Prostate gland (tissue), 2 donors: ENCODE data around the gene BOLL. TPM values are rescaled to one million over a fixed set of nuclear protein-coding genes. Genes with fewer than 3 reads are reported as not detected.
"Not testable (repeated sequence)": the region's sequence is repeated elsewhere in the genome, so short reads cannot be mapped to it uniquely, and the experiment has no call there.

ENCODE experiments used
- DNase-seq: peaks from one replicate; pipeline ENCODE4 v3.0.0-alpha.2; 2019; ENCODE audit warnings: low spot score
- H3K27ac ChIP-seq, 2 donors: fragments of 200-600 bp; sonication (generic); 2 replicates each; pipeline ENCODE4 v1.5.1; 2017 to 2019
- H3K27me3 ChIP-seq: fragments of 200-600 bp; sonication (generic); replicated peaks from 2 replicates; pipeline ENCODE4 v1.5.1; 2019; ENCODE audit not compliant: insufficient read depth
- H3K36me3 ChIP-seq, 2 donors: fragments of 200-600 bp; sonication (generic); 1 replicate in 1 of 2; 2 replicates in 1 of 2; pipeline versions ENCODE4 v1.5.1 to v1.8.1; 2017 to 2019
- H3K4me1 ChIP-seq: fragments of 200-600 bp; sonication (generic); replicated peaks from 2 replicates; pipeline ENCODE4 v1.5.1; 2019
- H3K4me3 ChIP-seq, 2 donors: fragments of 200-600 bp; sonication (generic); 2 replicates each; pipeline ENCODE4 v1.5.1; 2017 to 2019
- H3K9me3 ChIP-seq: fragments of 200-600 bp; sonication (generic); 2 replicates; pipeline ENCODE4 v1.5.1; 2017
- POLR2A ChIP-seq: fragments of 450-650 bp; IDR thresholded peaks from one replicate; pipeline ENCODE4 v1.6.1; 2016; ENCODE audit warnings: antibody characterized with exemption, mild to moderate bottlenecking
- POLR2AphosphoS5 ChIP-seq: sonication (generic); formaldehyde crosslinking; IDR thresholded peaks from one replicate; pipeline ENCODE4 v1.6.1; 2017; ENCODE audit warnings: antibody characterized with exemption
- WGBS: methylation state at CpG from one replicate; pipeline ENCODE4 v1.1.5; 2018; 5-methylcytosine and 5-hydroxymethylcytosine counted together
- intact Hi-C: fragments of 100-400 bp; cut with DNase I; formaldehyde crosslinking; loops from one replicate; pipeline ENCODE4 v1.14.2; 2022
- total RNA-seq, 2 donors: library from RNA; depleted of rRNA; stranded (reverse); fragments of >200 nt; gene quantifications; one replicate each; pipeline ENCODE4 v1.1.0, GENCODE V29; 2016
- TF ChIP-seq, protein P1 (sequence below), 4 experiments: fragments of 200-600 bp in 2 of 4; fragments of 450-650 bp in 2 of 4; sonication (generic) in 2 of 4; IDR thresholded peaks; 1 replicate in 3 of 4; 2 replicates in 1 of 4; pipeline ENCODE4 v1.5.1; 2016 to 2019; ENCODE audit warnings: antibody characterized with exemption in 4 of 4, mild to moderate bottlenecking in 2 of 4, moderate library complexity in 2 of 4

The BOLL gene
- total RNA-seq, 2 donors from 2014 or later = 13.9 TPM; not detected in 1

DNA sequence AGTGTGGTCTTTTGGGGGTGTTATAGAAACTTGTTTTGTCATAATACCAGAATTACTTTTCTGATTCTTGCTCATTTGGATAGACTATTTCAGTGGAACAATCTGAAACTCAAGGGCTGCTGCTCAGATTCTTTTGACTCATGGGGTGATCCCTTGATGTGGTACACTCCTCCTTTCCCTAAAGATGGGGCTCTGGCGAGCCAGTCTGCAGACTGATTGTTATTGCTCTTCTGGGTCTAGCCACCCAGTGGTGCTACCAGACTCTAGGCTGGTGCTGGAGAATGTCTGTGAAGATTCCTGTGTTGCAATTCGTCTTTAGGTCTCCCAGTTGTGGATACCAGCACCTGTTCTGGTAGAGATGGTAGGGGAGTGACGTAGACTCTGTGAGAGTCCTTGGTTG, 84.2 kb downstream of the BOLL start:
- no peak for DNase-seq
- 96% methylated on average over 3 of the region's 3 CpGs for WGBS
- H3K27ac ChIP-seq = no peak overlapping the region
- H3K36me3 ChIP-seq = no peaks in the 10 kb centered on the region
- no peaks in the 10 kb centered on the region for H3K9me3 ChIP-seq
- TF ChIP-seq POLR2AphosphoS5 (no peak), POLR2A (no peak)
- TF ChIP-seq, protein P1, sequence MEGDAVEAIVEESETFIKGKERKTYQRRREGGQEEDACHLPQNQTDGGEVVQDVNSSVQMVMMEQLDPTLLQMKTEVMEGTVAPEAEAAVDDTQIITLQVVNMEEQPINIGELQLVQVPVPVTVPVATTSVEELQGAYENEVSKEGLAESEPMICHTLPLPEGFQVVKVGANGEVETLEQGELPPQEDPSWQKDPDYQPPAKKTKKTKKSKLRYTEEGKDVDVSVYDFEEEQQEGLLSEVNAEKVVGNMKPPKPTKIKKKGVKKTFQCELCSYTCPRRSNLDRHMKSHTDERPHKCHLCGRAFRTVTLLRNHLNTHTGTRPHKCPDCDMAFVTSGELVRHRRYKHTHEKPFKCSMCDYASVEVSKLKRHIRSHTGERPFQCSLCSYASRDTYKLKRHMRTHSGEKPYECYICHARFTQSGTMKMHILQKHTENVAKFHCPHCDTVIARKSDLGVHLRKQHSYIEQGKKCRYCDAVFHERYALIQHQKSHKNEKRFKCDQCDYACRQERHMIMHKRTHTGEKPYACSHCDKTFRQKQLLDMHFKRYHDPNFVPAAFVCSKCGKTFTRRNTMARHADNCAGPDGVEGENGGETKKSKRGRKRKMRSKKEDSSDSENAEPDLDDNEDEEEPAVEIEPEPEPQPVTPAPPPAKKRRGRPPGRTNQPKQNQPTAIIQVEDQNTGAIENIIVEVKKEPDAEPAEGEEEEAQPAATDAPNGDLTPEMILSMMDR (IDR thresholded peaks at IDR 0.05) = no peak
- H3K4me1 ChIP-seq = no peaks in the 10 kb centered on the region
- no peak overlapping the region for H3K4me3 ChIP-seq
- intact Hi-C loops = loop anchor here (10.0 kb wide), 3 partner anchors 206 to 594 kb away; partner anchors contain the start of genes COQ10B and HSPD1
- H3K27me3 ChIP-seq = no peaks in the 10 kb centered on the region

DNA sequence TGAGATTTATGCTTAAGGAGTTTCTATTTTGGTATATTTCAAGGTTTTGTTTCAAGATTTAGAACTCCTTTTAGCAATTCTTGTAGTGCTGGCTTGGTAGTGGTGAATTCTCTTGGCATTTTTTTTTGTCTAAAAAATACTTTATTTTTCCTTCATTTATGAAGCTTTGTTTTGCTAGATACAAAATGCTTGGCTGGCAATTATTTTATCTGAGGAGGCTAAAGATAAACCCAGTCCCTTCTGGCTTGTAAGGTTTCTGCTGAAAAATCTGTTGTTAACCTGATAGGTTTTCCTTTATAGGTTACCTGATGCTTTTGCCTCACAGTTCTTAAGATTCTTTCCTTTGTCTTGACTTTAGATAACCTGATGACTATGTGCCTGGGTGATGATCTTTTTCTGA, 85.4 kb downstream of the BOLL start:
- not testable (repeated sequence) for DNase-seq, H3K27me3 ChIP-seq, H3K27ac ChIP-seq, H3K4me1 ChIP-seq, H3K4me3 ChIP-seq, H3K36me3 ChIP-seq, H3K9me3 ChIP-seq
- intact Hi-C loops = loop anchor here (10.0 kb wide), 3 partner anchors 205 to 595 kb away; partner anchors contain the start of genes COQ10B and HSPD1

DNA sequence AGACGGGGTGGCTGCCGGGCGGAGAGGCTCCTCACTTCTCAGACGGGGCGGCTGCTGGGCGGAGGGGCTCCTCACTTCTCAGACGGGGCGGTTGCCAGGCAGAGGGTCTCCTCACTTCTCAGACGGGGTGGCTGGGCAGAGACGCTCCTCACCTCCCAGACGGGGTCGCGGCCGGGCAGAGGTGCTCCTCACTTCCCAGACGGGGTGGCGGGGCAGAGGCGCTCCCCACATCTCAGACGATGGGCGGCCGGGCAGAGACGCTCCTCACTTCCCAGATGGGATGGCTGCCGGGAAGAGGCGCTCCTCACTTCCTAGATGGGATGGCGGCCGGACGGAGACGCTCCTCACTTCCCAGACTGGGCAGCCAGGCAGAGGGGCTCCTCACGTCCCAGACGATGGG, 88.5 kb downstream of the BOLL start:
- H3K9me3 ChIP-seq, DNase-seq, H3K27ac ChIP-seq, intact Hi-C loops, H3K4me1 ChIP-seq, H3K36me3 ChIP-seq, H3K27me3 ChIP-seq, H3K4me3 ChIP-seq: not testable (repeated sequence)
- WGBS = 96% methylated on average over 15 of the region's 29 CpGs

DNA sequence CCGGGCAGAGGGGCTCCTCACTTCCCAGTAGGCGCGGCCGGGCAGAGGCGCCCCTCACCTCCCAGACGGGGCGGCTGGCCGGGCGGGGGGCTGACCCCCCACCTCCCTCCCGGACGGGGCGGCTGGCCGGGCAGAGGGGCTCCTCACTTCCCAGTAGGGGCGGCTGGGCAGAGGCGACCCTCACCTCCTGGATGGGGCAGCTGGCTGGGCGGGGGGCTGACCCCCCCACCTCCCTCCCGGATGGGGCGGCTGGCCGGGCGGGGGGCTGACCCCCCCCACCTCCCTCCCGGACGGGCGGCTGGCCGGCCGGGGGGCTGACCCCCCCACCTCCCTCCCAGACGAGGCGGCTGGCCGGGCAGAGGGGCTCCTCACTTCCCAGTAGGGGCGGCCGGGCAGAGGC, 89.1 kb downstream of the BOLL start:
- DNase-seq, H3K4me1 ChIP-seq, H3K9me3 ChIP-seq, H3K27ac ChIP-seq, H3K27me3 ChIP-seq, H3K36me3 ChIP-seq, intact Hi-C loops, H3K4me3 ChIP-seq: not testable (repeated sequence)
- WGBS = 100% methylated on average over 16 of the region's 30 CpGs

DNA sequence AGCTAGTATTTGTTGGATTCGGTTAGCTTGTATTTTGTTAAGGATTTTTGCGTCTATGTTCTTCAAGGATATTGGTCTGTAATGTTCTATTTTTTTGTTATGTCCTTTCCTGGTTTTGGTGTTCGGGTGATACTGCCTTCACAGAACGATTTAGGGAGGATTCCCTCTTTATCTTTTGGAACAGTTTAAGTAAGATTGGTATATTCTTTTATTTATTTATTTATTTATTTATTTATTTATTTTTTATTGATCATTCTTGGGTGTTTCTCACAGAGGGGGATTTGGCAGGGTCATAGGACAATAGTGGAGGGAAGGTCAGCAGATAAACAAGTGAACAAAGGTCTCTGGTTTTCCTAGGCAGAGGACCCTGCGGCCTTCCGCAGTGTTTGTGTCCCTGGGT, 89.9 kb downstream of the BOLL start:
- H3K27ac ChIP-seq, H3K4me3 ChIP-seq, H3K4me1 ChIP-seq, H3K36me3 ChIP-seq, intact Hi-C loops, H3K27me3 ChIP-seq, H3K9me3 ChIP-seq, DNase-seq: not testable (repeated sequence)
- 95% methylated on average over 4 of the region's 6 CpGs for WGBS

DNA sequence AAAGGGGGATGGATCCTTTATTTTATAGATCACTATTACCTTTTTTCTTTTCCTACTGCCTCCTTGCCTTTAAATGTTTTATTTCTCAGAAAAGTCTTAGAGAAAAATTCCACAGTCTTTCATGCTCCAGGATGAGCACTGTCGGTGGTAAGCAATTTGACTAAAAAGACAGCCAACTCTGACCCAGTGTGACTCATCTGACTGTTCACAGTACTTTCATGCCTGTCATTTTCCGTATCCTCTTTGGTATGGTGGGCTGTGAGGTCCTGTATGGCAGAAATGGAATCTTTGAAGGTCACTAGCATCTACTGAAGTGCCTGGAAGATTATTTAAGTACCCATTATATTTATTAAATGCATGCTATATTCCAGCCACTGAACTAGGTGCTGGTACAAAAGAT, 107.6 kb downstream of the BOLL start:
- intact Hi-C loops = no loop called here
- H3K27me3 ChIP-seq = no peaks in the 10 kb centered on the region
- TF ChIP-seq POLR2A = no peak
- no peak for TF ChIP-seq POLR2AphosphoS5
- TF ChIP-seq, protein P1 (IDR thresholded peaks at IDR 0.05) = no peak
- H3K27ac ChIP-seq = no peak overlapping the region
- no peaks in the 10 kb centered on the region for H3K9me3 ChIP-seq
- H3K4me1 ChIP-seq = no peaks in the 10 kb centered on the region
- H3K36me3 ChIP-seq = no peaks in the 10 kb centered on the region
- no peak overlapping the region for H3K4me3 ChIP-seq
- DNase-seq = no peak
- WGBS = 75% methylated on average over 2 of the region's 2 CpGs

DNA sequence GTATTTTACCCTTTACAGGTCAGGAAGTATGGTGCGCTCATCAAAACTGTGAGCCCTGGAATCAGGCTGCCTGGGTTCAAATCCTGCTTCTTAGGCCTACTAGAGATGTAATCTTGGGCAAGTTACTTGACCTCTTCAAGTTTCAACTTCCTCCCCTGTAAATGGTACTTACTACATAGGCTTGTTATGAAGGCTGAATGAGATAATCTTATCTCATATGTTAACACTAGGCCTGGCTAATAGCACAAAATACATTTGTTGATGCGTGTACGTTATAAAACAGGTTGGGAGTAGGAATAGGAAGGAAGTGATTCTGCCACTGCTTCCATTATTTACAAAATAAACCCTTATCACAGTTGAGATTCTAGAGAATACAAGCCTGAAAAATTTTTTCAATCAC, 108.1 kb downstream of the BOLL start:
- no peaks in the 10 kb centered on the region for H3K4me1 ChIP-seq
- no peaks in the 10 kb centered on the region for H3K27me3 ChIP-seq
- no peak overlapping the region for H3K27ac ChIP-seq
- H3K4me3 ChIP-seq = no peak overlapping the region
- TF ChIP-seq POLR2AphosphoS5 = no peak
- TF ChIP-seq, protein P1 (IDR thresholded peaks at IDR 0.05) = no peak
- TF ChIP-seq POLR2A = no peak
- no peaks in the 10 kb centered on the region for H3K9me3 ChIP-seq
- intact Hi-C loops = no loop called here
- no peaks in the 10 kb centered on the region for H3K36me3 ChIP-seq
- WGBS = 92% methylated on average over 3 of the region's 3 CpGs
- no peak for DNase-seq

Other genes with a start within 250 kb of the BOLL start
- gene RFTN2, start 109.7 kb downstream of the BOLL start, total RNA-seq = 10 to 100 TPM in 1 of 2 donors, 1 to 10 TPM in 1; 2.3 to 17.5 TPM
- gene MARS2, start 80.0 kb downstream of the BOLL start, total RNA-seq = 1 to 10 TPM; 5.9 to 6.9 TPM
- gene PLCL1, start 19.3 kb upstream of the BOLL start, total RNA-seq = 1 to 10 TPM; 6.7 to 6.8 TPM